Upper lobe of left lung (tissue), 4 donors: ENCODE measurements around the gene FGF3.

ENCODE experiments used
- EP300 ChIP-seq, 4 donors: sonication (generic); formaldehyde crosslinking; IDR thresholded peaks; one replicate each; pipeline ENCODE4 v1.5.1; 2017; ENCODE audit warnings: antibody characterized with exemption in 4 of 4, control low read depth in 2 of 4
- POLR2A ChIP-seq, 4 donors: fragments of 450-650 bp; IDR thresholded peaks; one replicate each; pipeline ENCODE4 v1.5.1; 2016 to 2017; ENCODE audit warnings: antibody characterized with exemption in 4 of 4, mild to moderate bottlenecking in 2 of 4
- POLR2AphosphoS5 ChIP-seq, 2 donors: sonication (generic); formaldehyde crosslinking; IDR thresholded peaks; one replicate each; pipeline ENCODE4 v1.5.1; 2017; ENCODE audit warnings: antibody characterized with exemption in 2 of 2
- TF ChIP-seq, protein P1 (sequence below), 6 experiments: fragments of 450-650 bp in 4 of 6; fragments of 200-600 bp in 2 of 6; sonication (generic) in 2 of 6; IDR thresholded peaks; one replicate each; pipeline ENCODE4 v1.5.1; 2016 to 2019; ENCODE audit warnings: antibody characterized with exemption in 6 of 6

DNA sequence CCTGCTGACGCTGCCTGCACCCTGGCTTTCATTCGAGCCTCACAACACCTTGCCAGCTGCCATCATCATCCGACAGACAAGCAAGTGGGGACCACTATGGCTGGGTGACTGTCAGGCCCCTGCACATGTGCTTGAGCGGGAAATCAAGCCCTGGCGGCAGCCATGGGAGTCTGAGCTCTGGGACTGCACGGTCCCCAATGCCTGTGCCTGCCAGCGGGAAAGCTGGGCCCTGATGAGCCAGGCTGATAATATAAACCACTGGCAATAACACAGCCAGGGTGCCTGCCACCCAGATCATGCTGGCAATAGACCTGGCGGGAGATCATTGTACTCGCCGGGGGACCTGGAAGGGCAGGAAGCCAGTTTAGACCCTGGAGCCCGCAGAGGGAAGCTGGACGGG is 2.5 kb downstream of the FGF3 start:
- no peak for TF ChIP-seq POLR2A (IDR thresholded peaks at IDR 0.05)
- TF ChIP-seq EP300 (IDR thresholded peaks at IDR 0.05), result no peak
- TF ChIP-seq, protein P1, sequence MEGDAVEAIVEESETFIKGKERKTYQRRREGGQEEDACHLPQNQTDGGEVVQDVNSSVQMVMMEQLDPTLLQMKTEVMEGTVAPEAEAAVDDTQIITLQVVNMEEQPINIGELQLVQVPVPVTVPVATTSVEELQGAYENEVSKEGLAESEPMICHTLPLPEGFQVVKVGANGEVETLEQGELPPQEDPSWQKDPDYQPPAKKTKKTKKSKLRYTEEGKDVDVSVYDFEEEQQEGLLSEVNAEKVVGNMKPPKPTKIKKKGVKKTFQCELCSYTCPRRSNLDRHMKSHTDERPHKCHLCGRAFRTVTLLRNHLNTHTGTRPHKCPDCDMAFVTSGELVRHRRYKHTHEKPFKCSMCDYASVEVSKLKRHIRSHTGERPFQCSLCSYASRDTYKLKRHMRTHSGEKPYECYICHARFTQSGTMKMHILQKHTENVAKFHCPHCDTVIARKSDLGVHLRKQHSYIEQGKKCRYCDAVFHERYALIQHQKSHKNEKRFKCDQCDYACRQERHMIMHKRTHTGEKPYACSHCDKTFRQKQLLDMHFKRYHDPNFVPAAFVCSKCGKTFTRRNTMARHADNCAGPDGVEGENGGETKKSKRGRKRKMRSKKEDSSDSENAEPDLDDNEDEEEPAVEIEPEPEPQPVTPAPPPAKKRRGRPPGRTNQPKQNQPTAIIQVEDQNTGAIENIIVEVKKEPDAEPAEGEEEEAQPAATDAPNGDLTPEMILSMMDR (IDR thresholded peaks at IDR 0.05), result no peak
- no peak for TF ChIP-seq POLR2AphosphoS5 (IDR thresholded peaks at IDR 0.05)
